ENCODE measurements around the gene LPAR1.

LPAR1 gene

DNA sequence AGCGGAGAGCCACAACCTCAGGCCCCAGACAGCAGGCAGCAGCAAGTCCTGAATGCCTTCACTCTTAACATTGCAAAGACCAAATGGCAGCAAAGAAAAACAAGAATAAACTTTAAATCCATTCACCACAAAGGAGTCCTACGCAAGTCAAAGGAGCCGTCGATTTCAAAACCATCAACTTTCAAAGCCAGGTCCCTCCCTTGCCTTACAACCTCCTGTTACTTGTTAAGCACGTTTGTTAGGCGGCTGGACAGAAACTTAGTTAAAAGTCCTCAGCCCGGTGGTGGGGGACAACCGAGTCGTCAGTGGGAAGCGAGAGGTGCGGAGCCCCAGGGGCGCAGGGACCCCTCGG lies 938 bp downstream of the LPAR1 start:
- DNase-seq (ENCODE audit: low read depth) = peak; percentile 38

DNA sequence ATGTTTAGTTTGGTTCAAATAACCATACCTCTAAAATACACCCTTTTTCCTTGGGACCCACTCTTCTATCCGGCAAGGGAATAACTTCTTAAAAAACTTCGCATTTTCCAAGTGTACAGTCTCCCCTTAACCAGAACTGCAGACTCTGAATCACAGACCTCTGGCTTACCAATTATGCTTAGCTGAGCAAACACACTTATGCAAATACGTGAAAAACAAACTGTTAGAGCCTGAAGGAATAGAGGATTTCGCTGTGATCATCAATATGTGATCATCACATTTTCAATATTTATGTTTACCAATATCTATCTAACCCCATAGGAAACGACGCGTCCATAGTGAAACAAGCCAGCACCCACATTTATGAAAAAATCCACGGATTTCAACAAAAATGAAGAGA lies 1.3 kb downstream of the LPAR1 start:
- DNase-seq (ENCODE audit: low read depth) = no peak

- DNase-seq (ENCODE audit: low read depth) = peak; percentile 81
Measured at GRCh38 chr9:111036429-111036789, 1.9 kb downstream of the LPAR1 start.

GRCh38 chr9:111035543-111036428 lies 2.5 kb downstream of the LPAR1 start:
- DNase-seq (ENCODE audit: low read depth) = peak; percentile 50

GRCh38 chr9:111034898-111035539 lies 3.3 kb downstream of the LPAR1 start:
- peak; percentile 73 for DNase-seq (ENCODE audit: low read depth)

DNA sequence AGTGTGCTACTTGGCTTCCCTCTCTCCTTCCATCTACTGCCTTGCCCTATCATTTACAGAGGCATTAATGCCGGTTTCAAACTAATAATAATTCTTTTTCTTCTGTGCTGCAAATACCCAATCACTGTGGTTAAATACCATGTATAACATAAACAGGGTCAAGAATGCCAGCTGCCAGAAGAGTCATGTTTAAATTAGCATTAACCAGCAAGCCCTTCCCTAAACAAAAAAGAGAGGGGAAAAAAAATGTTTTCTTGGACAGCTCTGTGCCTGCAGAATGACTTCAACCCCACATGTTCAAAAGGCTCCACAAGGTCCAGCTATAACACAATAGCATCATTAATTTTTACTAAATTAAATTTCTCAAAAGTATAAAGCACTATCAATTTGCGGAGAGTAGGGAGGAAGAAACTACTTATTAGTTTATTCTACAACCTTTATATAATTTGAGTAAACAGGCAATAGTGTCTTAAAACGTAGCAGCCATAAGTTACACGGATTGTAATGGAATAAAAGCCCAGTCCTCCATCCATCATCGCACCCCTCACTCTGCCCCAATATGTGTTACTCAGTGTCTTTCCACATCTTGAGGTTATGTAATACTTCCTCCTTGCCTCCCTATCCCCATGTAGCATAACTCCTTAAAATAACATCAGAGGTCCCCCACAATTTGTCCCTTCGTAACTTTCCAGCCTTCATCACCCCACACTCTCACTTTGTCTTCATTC lies 3.9 kb downstream of the LPAR1 start:
- DNase-seq (ENCODE audit: low read depth) = peak; percentile 63

DNA sequence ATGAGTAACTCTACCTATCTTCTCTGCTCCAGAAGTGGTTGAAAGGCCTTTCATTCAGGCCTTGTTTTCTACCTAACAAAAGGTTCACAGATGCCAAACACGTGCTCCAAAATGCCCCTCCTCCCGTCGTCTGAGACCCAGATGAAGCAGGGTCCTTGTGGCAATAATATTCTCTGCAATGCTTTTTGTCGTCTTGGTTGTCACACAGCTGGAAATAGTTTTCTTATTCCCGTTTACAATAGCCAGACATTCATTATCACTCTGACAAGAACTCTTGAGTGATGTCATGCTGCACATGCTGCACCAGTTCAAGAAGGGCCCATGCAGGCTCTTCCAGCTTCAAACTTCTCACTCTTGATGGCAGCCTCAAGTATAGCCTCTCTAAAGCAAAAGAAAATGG lies 7.8 kb downstream of the LPAR1 start:
- DNase-seq (ENCODE audit: low read depth) = no peak

DNA sequence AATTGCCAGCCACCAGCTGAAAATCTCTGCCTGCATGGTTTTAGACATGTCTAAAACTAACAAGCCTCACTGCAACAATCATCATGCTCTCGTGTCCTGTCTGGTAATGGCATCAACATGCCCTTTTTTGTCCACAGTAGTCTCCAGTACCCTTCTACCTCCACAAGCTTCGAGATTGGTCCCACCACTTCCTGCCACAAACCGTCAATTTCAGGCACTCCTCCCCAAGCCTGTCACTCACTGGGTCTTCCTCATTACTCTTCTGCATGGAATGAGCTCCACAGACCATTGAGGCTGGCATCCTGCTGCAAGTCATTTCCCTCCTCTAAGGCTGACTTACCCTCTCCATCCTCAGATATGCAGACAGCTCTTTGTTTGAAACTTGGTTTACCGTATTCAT lies 9.0 kb downstream of the LPAR1 start:
- no peak for DNase-seq (ENCODE audit: low read depth)

DNA sequence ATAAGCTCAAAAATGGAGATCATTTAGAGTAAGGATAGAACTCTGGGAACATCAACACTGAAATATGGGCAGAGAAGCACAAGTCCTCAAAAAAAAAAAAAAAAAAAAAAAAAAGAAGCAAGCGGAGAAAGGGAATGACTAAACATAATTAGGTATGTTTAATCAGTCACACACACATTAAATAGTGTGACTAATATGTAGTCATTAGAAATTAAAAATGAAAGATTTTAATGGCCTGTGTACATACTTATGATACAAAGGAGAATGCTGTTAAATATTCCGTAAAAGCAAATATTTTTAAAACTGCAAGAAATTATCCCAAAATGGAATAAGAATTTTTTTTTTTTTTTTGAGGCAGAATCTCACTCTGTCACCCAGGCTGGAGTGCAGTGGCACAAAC lies 10.5 kb downstream of the LPAR1 start:
- no peak for DNase-seq (ENCODE audit: low read depth)

- DNase-seq (ENCODE audit: low read depth) = no peak
Measured at GRCh38 chr9:111023128-111023527, 15.1 kb downstream of the LPAR1 start.

- DNase-seq (ENCODE audit: low read depth) = no peak
Measured at GRCh38 chr9:111020594-111020993, 17.7 kb downstream of the LPAR1 start.

DNA sequence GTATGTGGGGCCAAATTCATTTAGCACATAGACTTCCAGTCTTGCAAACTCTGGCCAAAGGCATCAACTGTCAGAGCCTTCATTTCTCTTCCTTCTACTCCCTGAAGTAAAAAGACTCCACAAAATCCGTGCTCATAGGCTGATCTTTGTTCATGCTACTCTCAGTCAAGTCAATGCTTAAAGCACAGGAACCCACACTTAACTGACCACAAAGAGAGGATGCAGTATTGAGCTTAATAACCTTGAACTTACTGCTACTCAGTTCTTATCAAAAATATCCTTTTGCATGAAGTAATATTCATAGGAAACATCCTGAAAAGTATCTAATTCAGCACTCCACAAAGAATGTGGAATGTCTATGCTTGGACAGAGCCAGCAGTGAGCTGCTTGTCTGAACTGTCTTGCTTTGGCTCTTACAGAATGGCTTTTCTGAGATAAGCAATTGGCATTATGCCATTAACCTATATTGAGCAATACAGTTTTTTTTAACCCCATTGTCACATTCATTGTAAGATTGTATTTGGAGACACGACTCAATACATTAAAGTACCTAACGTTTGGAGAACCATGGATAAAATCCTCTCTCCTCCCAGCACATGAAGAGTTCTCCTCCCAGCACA lies 21.7 kb downstream of the LPAR1 start:
- peak; percentile 49 for DNase-seq (ENCODE audit: low read depth)

- DNase-seq (ENCODE audit: low read depth) = no peak
Measured at GRCh38 chr9:111016016-111016415, 22.3 kb downstream of the LPAR1 start.

- no peak for DNase-seq (ENCODE audit: low read depth)
Measured at GRCh38 chr9:111013707-111014106, 24.6 kb downstream of the LPAR1 start.

DNA sequence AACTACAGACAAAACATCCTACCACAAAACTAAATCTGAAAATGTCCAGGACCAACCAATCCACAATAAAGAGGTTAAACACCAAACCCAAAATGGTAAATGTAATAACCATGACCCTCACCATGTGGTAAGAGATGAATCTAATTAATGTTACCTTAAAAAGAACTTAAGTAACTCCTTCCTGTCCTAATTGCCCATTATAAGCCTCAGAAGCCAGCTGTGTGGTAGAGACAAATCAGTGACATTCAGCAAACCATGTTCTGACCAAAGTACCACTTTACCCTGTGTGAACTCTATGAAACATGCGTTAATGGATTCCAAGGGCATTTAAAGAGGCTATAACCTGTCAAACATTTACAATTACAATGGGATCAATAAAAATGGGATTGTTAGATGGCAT lies 25.0 kb downstream of the LPAR1 start:
- DNase-seq (ENCODE audit: low read depth) = no peak

GRCh38 chr9:111008158-111009075 lies 29.9 kb downstream of the LPAR1 start:
- DNase-seq (ENCODE audit: low read depth) = no peak

DNA sequence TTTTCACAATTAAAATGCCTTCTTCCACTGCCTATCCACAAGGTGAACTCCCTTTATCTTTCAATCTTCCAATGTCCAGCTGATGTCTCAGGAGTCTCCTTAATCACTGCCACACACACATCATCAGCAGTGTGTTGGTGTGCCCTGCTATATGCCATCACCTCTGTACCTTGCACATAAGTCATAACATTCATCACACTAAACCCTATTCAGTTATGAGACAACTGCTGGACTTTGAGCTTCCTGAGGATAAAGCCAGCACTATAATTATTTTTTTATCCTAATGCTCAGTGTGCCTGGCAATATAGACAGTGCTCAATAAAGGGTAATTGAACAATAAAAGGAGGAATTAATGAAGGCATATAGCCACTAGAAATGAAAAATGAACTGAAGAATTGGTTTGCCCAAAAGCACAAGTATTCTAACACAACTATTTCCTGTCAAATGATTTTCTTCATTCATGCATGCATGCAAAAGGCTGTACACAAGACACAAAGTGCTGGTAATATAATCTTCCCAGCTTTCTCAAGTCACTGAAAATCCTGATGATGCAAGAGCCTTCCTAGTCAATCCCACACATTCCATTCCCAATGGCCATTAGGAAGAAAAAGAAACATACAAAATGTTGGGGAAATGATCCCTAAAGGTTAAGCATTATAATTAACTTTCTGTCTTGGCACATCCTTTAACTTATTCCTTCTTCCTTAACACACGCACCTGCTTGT lies 32.4 kb downstream of the LPAR1 start:
- DNase-seq (ENCODE audit: low read depth) = peak; percentile 75

DNA sequence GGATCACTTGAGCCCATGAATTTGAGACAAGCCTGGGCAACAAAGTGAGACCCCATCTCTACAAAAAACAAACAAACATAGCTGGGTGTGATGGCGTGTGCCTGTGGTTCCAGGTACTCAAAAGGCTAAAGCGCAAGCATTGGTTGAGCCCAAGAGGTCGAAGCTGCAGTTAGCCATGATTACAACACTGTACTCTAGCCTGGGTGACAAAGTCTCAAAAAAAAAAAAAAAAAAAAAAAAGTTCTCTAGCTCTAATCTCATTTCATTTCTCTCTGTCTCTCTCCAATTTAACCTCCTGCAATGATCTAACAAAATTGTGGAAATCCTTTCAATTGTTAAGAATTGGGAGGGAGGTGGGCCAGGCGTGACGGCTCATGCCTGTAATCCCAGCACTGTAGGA lies 33.3 kb downstream of the LPAR1 start:
- no peak for DNase-seq (ENCODE audit: low read depth)

DNA sequence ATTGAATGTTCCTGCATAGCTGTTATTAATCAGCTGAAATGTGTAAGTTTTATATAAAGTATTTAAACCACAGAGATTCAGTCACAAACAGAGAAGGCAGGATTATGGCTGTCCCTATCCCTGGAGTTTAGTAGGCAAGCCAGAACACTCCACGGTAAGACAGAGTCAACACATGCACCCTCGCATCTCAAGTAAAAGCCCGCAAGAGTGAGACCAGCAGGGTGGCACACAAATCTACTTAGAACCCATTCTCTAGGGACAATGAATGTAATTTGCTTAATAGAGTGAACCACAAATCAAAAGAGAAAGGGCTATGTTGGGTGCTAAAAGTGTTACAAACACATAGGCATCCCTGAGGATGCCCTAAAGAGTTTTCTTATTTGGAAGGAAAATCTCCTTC lies 35.1 kb downstream of the LPAR1 start:
- no peak for DNase-seq (ENCODE audit: low read depth)

DNA sequence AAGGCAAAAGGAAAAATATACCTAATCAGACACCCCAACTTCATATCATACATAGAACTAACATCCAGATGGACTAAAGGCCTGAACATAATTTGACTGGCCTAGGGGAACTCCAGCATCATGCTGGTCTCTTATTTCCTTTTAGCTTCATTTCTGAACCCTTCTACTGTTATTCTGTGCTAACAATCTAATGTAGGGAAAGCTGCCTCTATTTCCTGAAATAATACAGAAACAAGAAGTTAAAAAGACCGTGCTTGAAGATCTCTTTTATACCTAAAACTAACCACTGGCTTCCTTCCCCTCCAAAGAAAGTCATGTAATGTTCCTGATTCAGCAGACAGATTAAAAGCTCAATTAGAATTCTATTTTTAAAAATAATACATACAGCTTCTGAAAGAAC lies 36.7 kb downstream of the LPAR1 start:
- no peak for DNase-seq (ENCODE audit: low read depth)

GRCh38 chr9:111000202-111000601 lies 38.1 kb downstream of the LPAR1 start:
- DNase-seq (ENCODE audit: low read depth) = no peak

All from fibroblast of gingiva (primary cell).